ENCODE data around the gene LTC4S. TPM values are rescaled to one million over a fixed set of nuclear protein-coding genes. Genes with fewer than 3 reads are reported as not detected.

Gene LTC4S
- polyA plus RNA-seq, 1 experiment, result 0.40 TPM

DNA sequence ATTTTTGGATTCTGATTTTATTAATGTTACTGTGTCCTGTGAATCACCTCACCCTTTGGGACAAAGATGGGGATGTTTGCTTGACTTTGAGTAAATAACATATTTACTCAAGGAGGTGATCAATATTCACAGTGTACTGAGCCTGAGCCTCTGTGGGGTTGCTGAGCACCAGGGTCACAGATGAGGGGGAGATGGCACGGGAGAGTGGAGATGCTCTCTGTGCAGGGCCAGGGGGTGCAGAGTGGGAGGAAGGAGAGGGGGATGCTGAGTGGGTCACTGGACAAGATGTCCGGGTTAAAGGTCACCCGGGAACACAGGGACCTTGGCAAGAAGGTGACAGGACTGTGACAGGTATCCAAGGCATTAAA lies 30.9 kb downstream of the LTC4S start:
- TF ChIP-seq, protein P1, sequence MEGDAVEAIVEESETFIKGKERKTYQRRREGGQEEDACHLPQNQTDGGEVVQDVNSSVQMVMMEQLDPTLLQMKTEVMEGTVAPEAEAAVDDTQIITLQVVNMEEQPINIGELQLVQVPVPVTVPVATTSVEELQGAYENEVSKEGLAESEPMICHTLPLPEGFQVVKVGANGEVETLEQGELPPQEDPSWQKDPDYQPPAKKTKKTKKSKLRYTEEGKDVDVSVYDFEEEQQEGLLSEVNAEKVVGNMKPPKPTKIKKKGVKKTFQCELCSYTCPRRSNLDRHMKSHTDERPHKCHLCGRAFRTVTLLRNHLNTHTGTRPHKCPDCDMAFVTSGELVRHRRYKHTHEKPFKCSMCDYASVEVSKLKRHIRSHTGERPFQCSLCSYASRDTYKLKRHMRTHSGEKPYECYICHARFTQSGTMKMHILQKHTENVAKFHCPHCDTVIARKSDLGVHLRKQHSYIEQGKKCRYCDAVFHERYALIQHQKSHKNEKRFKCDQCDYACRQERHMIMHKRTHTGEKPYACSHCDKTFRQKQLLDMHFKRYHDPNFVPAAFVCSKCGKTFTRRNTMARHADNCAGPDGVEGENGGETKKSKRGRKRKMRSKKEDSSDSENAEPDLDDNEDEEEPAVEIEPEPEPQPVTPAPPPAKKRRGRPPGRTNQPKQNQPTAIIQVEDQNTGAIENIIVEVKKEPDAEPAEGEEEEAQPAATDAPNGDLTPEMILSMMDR (IDR thresholded peaks at IDR 0.05; ENCODE audit: low read depth, low read length), result no peak
- Histone ChIP-seq H3K27ac (ENCODE audit: low read depth, low read length) (no peak overlapping the region), H3K9me3 (ENCODE audit: control insufficient read depth, insufficient read depth, low read length) (peaks cover 5% of the 10 kb centered on the region), H3K4me3 (ENCODE audit: low read depth, low read length) (peak overlapping the region; percentile 94), H3K27me3 (ENCODE audit: control insufficient read depth, insufficient read depth, low read length) (no peaks in the 10 kb centered on the region)
- CTCF ChIA-PET, result no interaction called here
- POLR2A ChIA-PET, result no interaction called here
- no peak for DNase-seq (ENCODE audit: low read depth, low spot score)

GRCh38 chr5:179825655-179826182 lies 31.9 kb downstream of the LTC4S start:
- Histone ChIP-seq H3K4me3 (ENCODE audit: low read depth, low read length) (no peak overlapping the region; the same call in 1 of the 2 replicates), H3K9me3 (ENCODE audit: control insufficient read depth, insufficient read depth, low read length) (peaks cover 5% of the 10 kb centered on the region), H3K27ac (ENCODE audit: low read depth, low read length) (no peak overlapping the region), H3K27me3 (ENCODE audit: control insufficient read depth, insufficient read depth, low read length) (no peaks in the 10 kb centered on the region)
- TF ChIP-seq, protein P1 (IDR thresholded peaks at IDR 0.05; ENCODE audit: low read depth, low read length), result no peak
- ChIA-PET CTCF (interaction anchor here (0.7 kb wide), 1 partner anchor 32 kb away, joined by 3 read pairs; no protein-coding TSS in a partner anchor), POLR2A (interaction anchor here (0.6 to 0.7 kb wide), 2 partner anchors 29 to 678 kb away, joined by 3 to 7 read pairs; no protein-coding TSS in a partner anchor)
- no peak for DNase-seq (ENCODE audit: low read depth, low spot score)

DNA sequence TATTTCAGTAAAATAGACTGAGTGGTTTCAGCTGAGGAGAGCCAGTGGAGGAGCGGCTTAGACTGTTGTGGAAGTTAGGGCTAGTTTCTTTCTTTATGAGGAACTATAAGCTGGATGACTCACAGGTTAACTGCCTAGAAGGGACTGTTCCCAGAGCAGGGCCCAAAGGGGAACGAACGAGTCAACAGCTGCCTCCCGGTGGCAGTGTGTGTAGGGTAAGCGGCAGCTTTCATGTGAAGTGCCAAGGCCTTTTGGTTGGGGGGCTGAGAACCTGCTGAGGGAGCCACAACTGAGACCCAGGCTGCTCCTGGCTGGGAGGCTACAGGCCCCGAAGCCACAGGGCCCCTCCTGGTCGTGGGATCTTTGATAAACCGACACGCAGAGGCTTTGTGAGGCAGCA lies 33.9 kb downstream of the LTC4S start:
- TF ChIP-seq, protein P1 (IDR thresholded peaks at IDR 0.05; ENCODE audit: low read depth, low read length), result no peak
- Histone ChIP-seq H3K9me3 (ENCODE audit: control insufficient read depth, insufficient read depth, low read length) (peaks cover 5% of the 10 kb centered on the region), H3K4me3 (ENCODE audit: low read depth, low read length) (no peak overlapping the region), H3K27ac (ENCODE audit: low read depth, low read length) (no peak overlapping the region), H3K27me3 (ENCODE audit: control insufficient read depth, insufficient read depth, low read length) (no peaks in the 10 kb centered on the region)
- POLR2A ChIA-PET, result interaction anchor here (0.5 to 0.8 kb wide), 2 partner anchors 9 to 19 kb away, joined by 4 to 6 read pairs; no protein-coding TSS in a partner anchor
- no peak for DNase-seq (ENCODE audit: low read depth, low spot score)
- CTCF ChIA-PET, result no interaction called here

GRCh38 chr5:179828756-179829421 lies 35.1 kb downstream of the LTC4S start:
- DNase-seq (ENCODE audit: low read depth, low spot score), result no peak
- TF ChIP-seq, protein P1 (IDR thresholded peaks at IDR 0.05; ENCODE audit: low read depth, low read length), result no peak
- Histone ChIP-seq H3K27me3 (ENCODE audit: control insufficient read depth, insufficient read depth, low read length) (no peaks in the 10 kb centered on the region), H3K27ac (ENCODE audit: low read depth, low read length) (peak overlapping the region; percentile 39), H3K4me3 (ENCODE audit: low read depth, low read length) (no peak overlapping the region), H3K9me3 (ENCODE audit: control insufficient read depth, insufficient read depth, low read length) (peaks cover 5% of the 10 kb centered on the region)
- ChIA-PET CTCF (no interaction called here), POLR2A (interaction anchor here (0.7 to 3.2 kb wide), 2 partner anchors 8 to 186 kb away, joined by 5 to 14 read pairs; partner anchors contain the start of gene SQSTM1)

Data from AG04450 (cell line).